Fibroblast of pulmonary artery (primary cell): ENCODE data around the gene MAP2K2.
"Not testable (repeated sequence)": the region's sequence is repeated elsewhere in the genome, so short reads cannot be mapped to it uniquely, and the experiment has no call there.

Experiments
- DNase-seq: peaks from one replicate; pipeline ENCODE4 v3.0.0-alpha.2; 2010; ENCODE audit warnings: low read depth
- H3K4me3 ChIP-seq: replicated peaks from 2 replicates; pipeline ENCODE4 v1.5.1; 2011; ENCODE audit warnings: low read depth, mild to moderate bottlenecking, control low read depth, low read length, moderate library complexity
- TF ChIP-seq, protein P1 (sequence below): IDR thresholded peaks from 2 replicates; pipeline ENCODE4 v1.5.1; 2011; ENCODE audit warnings: mild to moderate bottlenecking, control low read depth, low read length, inconsistent platforms; ENCODE audit errors: missing control alignments

The MAP2K2 gene

DNA sequence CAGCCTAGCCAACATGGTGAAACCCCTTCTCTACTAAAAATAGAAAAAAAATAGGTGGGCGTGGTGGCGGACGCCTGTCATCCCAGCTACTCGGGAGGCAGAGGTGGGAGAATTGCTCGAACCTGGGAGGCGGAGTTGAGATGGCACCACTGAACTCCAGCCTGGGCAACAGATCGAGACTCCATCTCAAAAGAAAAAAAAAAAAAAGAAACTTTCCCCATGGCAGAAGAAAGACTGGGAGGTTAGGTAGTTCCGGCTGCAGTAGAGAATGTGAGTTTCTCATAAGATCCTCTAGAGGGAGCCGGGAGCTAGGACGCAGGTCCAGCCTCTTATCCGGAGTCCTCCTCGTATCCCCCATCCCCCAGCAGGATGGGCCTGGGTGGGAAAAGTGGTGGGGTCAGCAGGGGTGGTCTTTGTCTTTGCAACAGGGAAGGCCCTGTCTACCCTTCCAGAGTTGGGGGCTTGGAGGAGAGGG is 16.4 kb upstream of the MAP2K2 start:
- H3K4me3 ChIP-seq = no peak overlapping the region
- TF ChIP-seq, protein P1, sequence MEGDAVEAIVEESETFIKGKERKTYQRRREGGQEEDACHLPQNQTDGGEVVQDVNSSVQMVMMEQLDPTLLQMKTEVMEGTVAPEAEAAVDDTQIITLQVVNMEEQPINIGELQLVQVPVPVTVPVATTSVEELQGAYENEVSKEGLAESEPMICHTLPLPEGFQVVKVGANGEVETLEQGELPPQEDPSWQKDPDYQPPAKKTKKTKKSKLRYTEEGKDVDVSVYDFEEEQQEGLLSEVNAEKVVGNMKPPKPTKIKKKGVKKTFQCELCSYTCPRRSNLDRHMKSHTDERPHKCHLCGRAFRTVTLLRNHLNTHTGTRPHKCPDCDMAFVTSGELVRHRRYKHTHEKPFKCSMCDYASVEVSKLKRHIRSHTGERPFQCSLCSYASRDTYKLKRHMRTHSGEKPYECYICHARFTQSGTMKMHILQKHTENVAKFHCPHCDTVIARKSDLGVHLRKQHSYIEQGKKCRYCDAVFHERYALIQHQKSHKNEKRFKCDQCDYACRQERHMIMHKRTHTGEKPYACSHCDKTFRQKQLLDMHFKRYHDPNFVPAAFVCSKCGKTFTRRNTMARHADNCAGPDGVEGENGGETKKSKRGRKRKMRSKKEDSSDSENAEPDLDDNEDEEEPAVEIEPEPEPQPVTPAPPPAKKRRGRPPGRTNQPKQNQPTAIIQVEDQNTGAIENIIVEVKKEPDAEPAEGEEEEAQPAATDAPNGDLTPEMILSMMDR = peak; percentile 81
- peak; percentile 75 for DNase-seq

GRCh38 chr19:4139614-4140236 is 15.8 kb upstream of the MAP2K2 start:
- H3K4me3 ChIP-seq = no peak overlapping the region
- TF ChIP-seq, protein P1 = peak; percentile 93
- DNase-seq = peak; percentile 67

GRCh38 chr19:4138445-4138844 is 14.5 kb upstream of the MAP2K2 start:
- no peak for DNase-seq
- TF ChIP-seq, protein P1 = no peak

DNA sequence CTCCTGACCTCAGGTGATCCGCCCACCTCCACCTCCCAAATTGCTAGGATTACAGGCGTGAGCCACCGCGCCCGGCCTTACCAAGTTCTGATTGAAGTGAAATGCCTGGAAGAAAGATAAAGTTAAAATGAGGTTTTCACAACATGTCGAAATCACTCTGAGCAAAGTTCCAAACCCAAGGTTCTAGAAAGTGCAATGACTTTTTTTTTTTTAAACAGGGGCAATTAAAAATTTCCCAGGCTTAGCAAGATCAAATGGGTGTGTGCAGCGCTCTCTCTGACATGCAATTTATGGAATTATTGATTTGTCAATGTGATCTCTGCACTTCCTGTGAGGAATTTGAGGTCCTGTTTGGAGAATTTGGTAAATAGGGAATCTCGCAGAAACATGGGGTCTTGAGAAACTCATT is 12.8 kb upstream of the MAP2K2 start:
- no peak for DNase-seq

More at GRCh38 chr19:4138445-4138844, 14.5 kb upstream of the MAP2K2 start:
- H3K4me3 ChIP-seq = no peak overlapping the region

GRCh38 chr19:4135386-4135785 is 11.5 kb upstream of the MAP2K2 start:
- H3K4me3 ChIP-seq, DNase-seq: not testable (repeated sequence)

More for the DNA sequence above, 12.8 kb upstream of the MAP2K2 start:
- TF ChIP-seq, protein P1 = no peak
- no peak overlapping the region for H3K4me3 ChIP-seq

- DNase-seq = no peak
- TF ChIP-seq, protein P1 = no peak
- H3K4me3 ChIP-seq = no peak overlapping the region
Observed at GRCh38 chr19:4134351-4134750, 10.4 kb upstream of the MAP2K2 start.

- H3K4me3 ChIP-seq = no peak overlapping the region
- DNase-seq = peak; percentile 76
- TF ChIP-seq, protein P1 = no peak
Observed at GRCh38 chr19:4130744-4131438, 7.0 kb upstream of the MAP2K2 start.

GRCh38 chr19:4129050-4129449 is 5.1 kb upstream of the MAP2K2 start:
- H3K4me3 ChIP-seq, DNase-seq: not testable (repeated sequence)

- not testable (repeated sequence) for DNase-seq
Observed at GRCh38 chr19:4127322-4127721, 3.4 kb upstream of the MAP2K2 start.

More at GRCh38 chr19:4127322-4127721, 3.4 kb upstream of the MAP2K2 start:
- H3K4me3 ChIP-seq = not testable (repeated sequence)
